Activated T-helper 2 cell treated with anti-CD3 and anti-CD28 coated beads, Interferon-gamma antibody, Interleukin-2, Interleukin-4, amounts not matched to agents 10 μg/mL and 5 μg/mL and 100 μg/mL, durations not matched to agents 14 hours and 24 hours and 36 hours (primary cell): ENCODE data around the gene GRK7. TPM values are rescaled to one million over a fixed set of nuclear protein-coding genes. Genes with fewer than 3 reads are reported as not detected.

Experiments used
- DNase-seq: peaks from one replicate; pipeline ENCODE4 v3.0.0; 2021; ENCODE audit warnings: low spot score
- H3K27ac Mint-ChIP-seq: one replicate; pipeline ENCODE4 v1.8.0; 2021; ENCODE audit warnings: mixed read lengths
- H3K27me3 Mint-ChIP-seq: one replicate; pipeline ENCODE4 v1.8.0; 2021; ENCODE audit warnings: low read depth, mixed read lengths
- H3K36me3 Mint-ChIP-seq: one replicate; pipeline ENCODE4 v1.8.0; 2021; ENCODE audit warnings: low read depth, mixed read lengths
- H3K4me1 Mint-ChIP-seq: one replicate; pipeline ENCODE4 v1.8.0; 2021; ENCODE audit warnings: low read depth, mixed read lengths
- H3K4me3 Mint-ChIP-seq: one replicate; pipeline ENCODE4 v1.8.0; 2021; ENCODE audit warnings: low read depth, mild to moderate bottlenecking, moderate library complexity, mixed read lengths
- H3K9me3 Mint-ChIP-seq: one replicate; pipeline ENCODE4 v1.8.0; 2021; ENCODE audit warnings: mixed read lengths
- intact Hi-C: fragments of 100-400 bp; cut with micrococcal nuclease; formaldehyde crosslinking; loops from one replicate; pipeline ENCODE4 v1.15.1; 2023
- total RNA-seq: library from RNA; stranded (reverse); gene quantifications from 2 replicates; pipeline ENCODE4 v1.2.3, GENCODE V29; 2022

Gene GRK7
- total RNA-seq, 1 donor from 2014 or later = not detected

DNA sequence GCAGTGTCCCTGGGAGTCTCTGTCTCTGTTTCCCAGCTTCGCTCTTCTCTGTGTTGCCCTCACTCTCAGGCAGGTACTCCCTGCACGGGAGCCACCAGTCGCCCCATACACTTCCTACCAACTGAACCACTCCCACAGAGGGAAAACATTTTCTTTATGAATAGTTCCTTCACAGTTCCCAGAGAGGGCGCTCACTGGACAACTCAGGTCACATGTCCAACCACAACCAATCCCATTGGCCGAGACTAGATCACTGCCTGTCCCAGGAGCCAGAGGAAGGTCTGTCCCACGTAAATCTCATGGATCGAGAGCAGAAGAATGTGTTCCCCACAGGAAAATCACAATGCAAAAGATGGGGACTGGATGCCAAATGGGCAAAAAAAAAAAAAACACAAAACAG is 26.1 kb downstream of the GRK7 start:
- Mint-ChIP-seq H3K4me3 (no peak overlapping the region), H3K36me3 (no peaks in the 10 kb centered on the region), H3K27ac (no peak overlapping the region), H3K9me3 (no peaks in the 10 kb centered on the region), H3K27me3 (no peaks in the 10 kb centered on the region), H3K4me1 (peaks cover 6% of the 10 kb centered on the region)
- no peak for DNase-seq
- intact Hi-C loops = no loop called here

DNA sequence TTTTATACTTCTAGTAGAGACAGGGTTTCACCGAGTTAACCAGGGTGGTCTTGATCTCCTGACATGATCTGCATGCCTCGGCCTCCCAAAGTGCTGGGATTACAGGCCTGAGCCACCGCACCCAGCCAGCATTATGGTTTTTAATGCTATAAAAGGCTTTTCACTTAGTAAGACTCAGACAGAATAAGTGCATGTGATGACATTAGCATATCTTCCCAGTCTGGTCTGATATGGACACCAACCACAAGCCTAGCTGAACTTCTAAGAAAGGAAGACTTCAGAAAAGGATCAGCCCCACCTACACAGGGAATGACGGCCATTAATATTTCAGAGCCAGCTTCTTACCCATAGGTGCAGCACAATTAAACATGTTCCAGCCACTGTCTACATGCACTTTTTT is 27.0 kb downstream of the GRK7 start:
- Mint-ChIP-seq H3K4me1 (peaks cover 13% of the 10 kb centered on the region), H3K27me3 (no peaks in the 10 kb centered on the region), H3K36me3 (no peaks in the 10 kb centered on the region), H3K9me3 (no peaks in the 10 kb centered on the region), H3K4me3 (no peak overlapping the region), H3K27ac (no peak overlapping the region)
- no peak for DNase-seq
- intact Hi-C loops = no loop called here

DNA sequence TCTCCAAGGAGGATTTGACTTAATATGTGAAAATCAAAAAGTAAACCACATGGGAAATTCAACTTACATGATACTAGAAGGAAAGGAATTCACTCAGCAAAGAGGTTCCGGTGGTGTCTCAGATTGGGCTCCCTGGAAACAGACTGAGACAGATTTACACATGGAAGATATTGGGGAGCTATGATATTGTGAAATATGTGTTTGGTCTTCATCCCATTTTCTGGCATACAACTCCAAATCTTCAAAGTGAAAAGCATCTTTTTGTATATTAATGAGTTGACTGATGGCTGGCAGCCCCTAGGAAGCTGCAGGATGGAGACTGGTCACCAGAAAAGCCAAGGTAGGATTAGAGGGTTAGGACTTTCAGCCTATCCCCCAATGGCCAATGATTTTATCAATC is 29.3 kb downstream of the GRK7 start:
- intact Hi-C loops = no loop called here
- no peak overlapping the region for H3K27ac Mint-ChIP-seq
- no peak for DNase-seq
- H3K36me3 Mint-ChIP-seq = no peaks in the 10 kb centered on the region
- no peak overlapping the region for H3K4me3 Mint-ChIP-seq
- H3K4me1 Mint-ChIP-seq = peaks cover 33% of the 10 kb centered on the region
- H3K27me3 Mint-ChIP-seq = no peaks in the 10 kb centered on the region
- H3K9me3 Mint-ChIP-seq = no peaks in the 10 kb centered on the region

DNA sequence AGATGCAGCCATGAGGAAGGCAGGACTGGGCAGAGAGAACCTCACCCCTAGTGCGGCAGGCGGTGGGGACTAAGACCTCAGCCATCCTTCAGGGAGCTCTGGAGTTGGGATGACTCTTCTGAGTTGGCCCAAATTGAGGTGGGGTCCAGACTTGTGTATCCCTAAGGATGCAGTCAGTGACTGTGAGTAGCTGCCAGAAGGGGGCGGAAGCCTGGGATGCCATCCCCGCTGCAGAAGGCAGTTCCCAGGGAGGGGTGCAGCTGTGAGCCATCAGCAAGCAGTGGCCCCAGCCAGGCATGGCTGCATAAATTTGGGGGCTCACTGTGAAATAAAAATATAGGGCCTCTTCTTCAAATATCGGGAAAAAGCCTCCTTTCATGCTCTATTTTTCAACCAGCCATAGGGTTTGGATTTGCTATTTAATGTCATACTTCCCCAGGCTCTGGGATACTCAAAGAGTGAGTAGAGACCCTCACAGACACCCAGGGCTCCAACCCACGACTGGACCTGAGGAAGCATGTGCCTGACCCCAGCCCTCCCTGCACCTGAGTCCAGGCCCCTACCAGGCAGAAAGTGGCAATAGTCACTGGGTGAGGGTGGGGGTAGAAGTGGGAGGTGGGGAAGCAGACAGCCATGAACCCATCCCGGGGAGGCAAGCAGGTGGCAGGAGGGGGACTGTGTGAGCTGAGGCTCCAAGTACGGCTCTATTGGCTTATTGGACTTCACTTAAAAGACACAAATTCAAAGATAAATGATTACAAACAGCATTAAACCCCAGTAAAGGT is 30.5 kb downstream of the GRK7 start:
- Mint-ChIP-seq H3K4me1 (peaks cover 43% of the 10 kb centered on the region), H3K27me3 (no peaks in the 10 kb centered on the region), H3K27ac (no peak overlapping the region), H3K36me3 (no peaks in the 10 kb centered on the region), H3K4me3 (no peak overlapping the region), H3K9me3 (no peaks in the 10 kb centered on the region)
- intact Hi-C loops = no loop called here
- no peak for DNase-seq

DNA sequence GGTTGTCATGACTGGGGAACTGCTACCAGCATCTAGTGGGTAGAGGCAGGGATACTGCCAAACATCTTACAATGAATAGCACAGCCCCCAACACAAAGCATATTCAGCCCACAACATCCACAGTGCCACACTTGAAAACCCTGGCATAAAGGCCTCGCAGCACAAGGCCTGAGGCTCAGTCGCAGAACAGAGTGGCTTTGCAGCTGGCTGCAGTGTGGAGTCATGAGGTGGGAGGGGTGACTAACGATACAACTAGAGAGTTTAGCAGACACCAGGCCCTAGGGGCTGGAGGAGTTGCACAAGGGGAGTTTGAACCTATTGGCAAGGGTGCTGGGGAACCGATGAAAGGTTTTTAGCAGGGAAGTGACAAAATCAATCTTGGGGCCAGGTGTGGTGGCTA is 32.1 kb downstream of the GRK7 start:
- Mint-ChIP-seq H3K4me3 (no peak overlapping the region), H3K9me3 (peaks cover under 1% of the 10 kb centered on the region), H3K27me3 (no peaks in the 10 kb centered on the region), H3K27ac (peak overlapping the region; percentile 99), H3K4me1 (peaks cover 44% of the 10 kb centered on the region), H3K36me3 (no peaks in the 10 kb centered on the region)
- no peak for DNase-seq
- intact Hi-C loops = loop anchor here (5.0 kb wide), 1 partner anchor 652 kb away; the partner anchor contains the start of gene XRN1

DNA sequence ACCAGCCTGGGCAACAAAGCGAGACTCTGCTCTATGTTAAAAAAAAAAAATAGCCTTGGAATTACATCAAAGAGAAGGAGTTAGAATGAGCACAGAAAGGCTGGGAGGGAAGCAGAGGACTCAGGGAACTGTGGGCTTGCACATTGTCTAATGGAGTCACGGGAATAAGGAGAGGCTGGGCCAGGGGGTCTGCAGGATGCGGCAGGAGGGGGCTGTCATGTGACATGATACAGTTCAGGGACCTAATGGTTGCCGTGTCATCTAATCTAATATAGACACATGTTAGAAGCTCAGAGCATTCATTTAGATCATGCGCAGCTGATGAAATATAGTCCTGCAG is 32.5 kb downstream of the GRK7 start:
- Mint-ChIP-seq H3K9me3 (peaks cover 5% of the 10 kb centered on the region), H3K27ac (peak overlapping the region; percentile 99), H3K36me3 (no peaks in the 10 kb centered on the region), H3K27me3 (no peaks in the 10 kb centered on the region), H3K4me3 (no peak overlapping the region), H3K4me1 (peaks cover 44% of the 10 kb centered on the region)
- intact Hi-C loops = loop anchor here (1.0 to 5.0 kb wide), 3 partner anchors 57 to 652 kb away; partner anchors contain the start of genes ATP1B3, RNF7 and XRN1
- DNase-seq = no peak

DNA sequence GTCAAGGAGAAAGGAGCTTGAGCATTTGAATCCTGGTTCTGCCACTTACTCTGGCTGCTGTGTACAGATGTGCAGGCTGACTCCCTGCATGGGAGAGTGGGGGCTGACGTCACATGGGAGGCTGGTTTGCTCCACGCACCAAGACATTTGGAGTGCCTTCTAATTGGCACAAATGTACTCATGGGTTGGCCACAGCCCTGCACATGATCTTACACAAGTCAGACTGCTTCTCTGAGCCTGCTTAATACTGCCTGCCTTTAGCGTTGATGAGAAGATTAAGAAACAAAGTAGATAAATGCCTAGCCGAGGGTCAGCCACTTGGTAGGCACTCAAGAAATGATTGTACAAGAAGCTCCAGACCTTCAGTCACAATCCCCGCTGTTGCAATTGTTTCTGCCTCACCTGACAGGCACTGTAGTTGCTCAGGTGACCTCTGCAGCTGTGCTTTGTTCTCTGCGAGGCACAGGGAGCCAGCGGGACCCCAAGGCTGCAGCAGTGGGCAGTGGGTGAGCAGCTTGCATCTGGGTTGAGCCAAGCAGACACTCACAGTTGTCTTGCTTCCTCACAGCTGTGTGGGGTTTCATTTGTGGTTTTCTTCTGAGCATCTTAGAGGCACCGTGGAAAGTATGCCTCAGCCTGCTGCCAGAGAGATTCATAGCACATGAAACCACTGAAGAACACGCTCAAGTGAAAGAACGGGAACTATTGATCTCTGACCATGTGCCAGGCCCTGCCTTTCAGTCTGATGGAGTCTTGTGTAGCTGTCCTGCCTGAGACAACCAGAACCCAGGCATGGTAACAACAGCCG is 33.1 kb downstream of the GRK7 start:
- Mint-ChIP-seq H3K4me3 (peak overlapping the region; percentile 81), H3K27me3 (no peaks in the 10 kb centered on the region), H3K9me3 (peaks cover 6% of the 10 kb centered on the region), H3K36me3 (no peaks in the 10 kb centered on the region), H3K27ac (peak overlapping the region; percentile 99), H3K4me1 (peaks cover 44% of the 10 kb centered on the region)
- peak; percentile 74 for DNase-seq
- intact Hi-C loops = loop anchor here (1.0 to 5.0 kb wide), 3 partner anchors 58 to 651 kb away; partner anchors contain the start of genes ATP1B3, RNF7 and XRN1

DNA sequence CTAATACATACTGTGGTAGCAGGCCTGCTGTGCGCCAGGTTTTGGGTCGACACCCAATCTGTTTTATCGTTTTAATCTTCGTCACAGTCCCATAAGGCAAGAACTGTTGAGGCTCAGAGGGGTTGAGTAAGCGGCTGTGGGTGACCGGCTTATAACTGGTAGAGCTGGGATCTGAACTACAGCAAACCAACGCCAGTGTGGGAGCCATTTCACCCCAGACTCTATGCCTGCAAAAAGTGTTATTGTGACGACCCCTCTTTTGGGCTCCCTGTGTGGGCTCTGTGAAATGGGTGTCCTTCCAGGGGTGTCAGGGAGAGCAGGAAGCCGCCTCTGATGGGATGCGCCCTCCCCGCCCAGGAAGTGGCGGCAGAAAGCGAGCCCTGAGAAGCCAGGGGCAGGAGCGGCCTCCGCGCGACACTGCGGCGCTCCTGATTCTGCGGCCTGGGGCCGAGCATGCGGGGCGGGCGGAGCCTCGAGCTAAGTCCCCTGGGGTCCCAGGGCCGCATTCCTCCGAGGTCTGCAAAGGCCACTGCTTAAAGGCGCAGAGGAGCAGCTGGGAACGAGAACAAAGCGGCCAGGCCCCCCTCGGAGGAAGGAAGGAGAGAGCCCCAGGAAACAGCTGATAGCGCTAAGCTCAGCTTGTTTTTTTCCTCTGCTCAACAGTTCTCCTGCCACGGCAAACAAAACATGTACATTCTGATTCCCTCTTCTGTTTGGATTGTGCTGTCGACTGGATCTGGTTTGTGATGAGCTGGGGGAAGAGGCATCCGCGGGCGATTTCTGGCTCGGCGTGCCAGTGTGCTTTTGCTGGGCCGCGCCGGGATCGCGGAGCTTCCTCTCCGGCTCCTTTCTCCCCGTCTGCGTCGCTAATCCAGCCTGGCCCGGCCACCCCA is 33.9 kb downstream of the GRK7 start:
- peak overlapping the region; percentile 81 for H3K4me3 Mint-ChIP-seq
- H3K4me1 Mint-ChIP-seq = peaks cover 44% of the 10 kb centered on the region
- peaks cover 6% of the 10 kb centered on the region for H3K9me3 Mint-ChIP-seq
- H3K27ac Mint-ChIP-seq = peak overlapping the region; percentile 99
- H3K27me3 Mint-ChIP-seq = peaks cover 4% of the 10 kb centered on the region
- DNase-seq = peak; percentile 35
- no peaks in the 10 kb centered on the region for H3K36me3 Mint-ChIP-seq
- intact Hi-C loops = loop anchor here (1.0 to 5.0 kb wide), 3 partner anchors 59 to 650 kb away; partner anchors contain the start of genes ATP1B3, RNF7 and XRN1

DNA sequence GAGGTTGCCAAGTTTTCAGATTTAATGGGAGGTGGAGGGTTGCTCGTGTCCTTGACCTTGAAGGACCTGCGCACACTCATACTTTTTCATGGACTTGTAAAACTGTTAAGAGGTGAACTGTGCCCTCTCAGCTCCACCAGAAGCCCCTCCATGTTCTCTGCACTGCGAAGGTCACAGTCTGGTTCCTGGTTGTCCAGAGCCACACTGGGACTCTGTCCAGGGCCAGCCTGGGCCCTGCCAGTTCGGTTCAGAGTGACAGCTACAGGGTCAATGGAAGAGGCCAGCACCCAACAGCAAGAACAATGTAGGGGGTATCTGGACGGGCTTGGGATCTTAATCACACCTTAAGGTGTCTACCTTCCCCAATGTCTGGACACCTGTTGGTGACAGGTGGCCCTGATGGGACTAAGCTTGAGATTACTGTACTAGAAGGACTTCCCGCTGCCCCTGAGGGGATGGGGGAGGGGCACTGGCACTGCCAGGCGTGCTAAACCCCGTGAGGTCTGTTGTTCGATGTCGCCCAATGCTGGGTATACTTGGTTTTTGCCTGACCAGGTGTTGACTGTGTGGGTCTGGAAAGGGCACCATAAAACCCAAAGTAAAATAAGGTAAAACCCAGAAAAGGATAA is 34.7 kb downstream of the GRK7 start:
- intact Hi-C loops = loop anchor here (5.0 kb wide), 1 partner anchor 649 kb away; the partner anchor contains the start of gene XRN1
- Mint-ChIP-seq H3K27me3 (peaks cover 6% of the 10 kb centered on the region), H3K36me3 (no peaks in the 10 kb centered on the region), H3K9me3 (peaks cover 6% of the 10 kb centered on the region), H3K4me3 (peak overlapping the region; percentile 81), H3K4me1 (peaks cover 44% of the 10 kb centered on the region), H3K27ac (peak overlapping the region; percentile 99)
- DNase-seq = no peak

DNA sequence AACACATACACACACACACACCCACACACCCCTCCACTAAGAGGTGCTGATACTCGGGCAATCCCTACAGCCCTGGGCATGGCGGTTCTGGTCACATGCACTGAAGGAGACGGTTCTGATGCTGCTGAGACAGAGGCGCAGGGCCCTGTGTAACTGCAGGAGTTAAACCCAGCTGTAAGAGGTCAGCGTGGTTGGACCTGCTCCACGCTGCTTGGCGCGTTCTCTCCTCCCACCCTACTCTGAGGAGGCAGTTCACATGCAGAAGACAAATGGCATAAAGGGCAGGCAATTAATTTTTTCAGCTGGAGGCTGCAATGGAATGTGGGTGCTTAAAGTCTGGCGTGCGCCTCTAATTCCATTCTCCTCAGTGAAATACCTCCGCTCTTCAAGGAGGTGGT is 35.2 kb downstream of the GRK7 start:
- peak overlapping the region; percentile 99 for H3K27ac Mint-ChIP-seq
- peaks cover 6% of the 10 kb centered on the region for H3K9me3 Mint-ChIP-seq
- peaks cover 44% of the 10 kb centered on the region for H3K4me1 Mint-ChIP-seq
- no peak overlapping the region for H3K4me3 Mint-ChIP-seq
- intact Hi-C loops = loop anchor here (5.0 kb wide), 1 partner anchor 649 kb away; the partner anchor contains the start of gene XRN1
- DNase-seq = no peak
- H3K36me3 Mint-ChIP-seq = no peaks in the 10 kb centered on the region
- peaks cover 6% of the 10 kb centered on the region for H3K27me3 Mint-ChIP-seq

DNA sequence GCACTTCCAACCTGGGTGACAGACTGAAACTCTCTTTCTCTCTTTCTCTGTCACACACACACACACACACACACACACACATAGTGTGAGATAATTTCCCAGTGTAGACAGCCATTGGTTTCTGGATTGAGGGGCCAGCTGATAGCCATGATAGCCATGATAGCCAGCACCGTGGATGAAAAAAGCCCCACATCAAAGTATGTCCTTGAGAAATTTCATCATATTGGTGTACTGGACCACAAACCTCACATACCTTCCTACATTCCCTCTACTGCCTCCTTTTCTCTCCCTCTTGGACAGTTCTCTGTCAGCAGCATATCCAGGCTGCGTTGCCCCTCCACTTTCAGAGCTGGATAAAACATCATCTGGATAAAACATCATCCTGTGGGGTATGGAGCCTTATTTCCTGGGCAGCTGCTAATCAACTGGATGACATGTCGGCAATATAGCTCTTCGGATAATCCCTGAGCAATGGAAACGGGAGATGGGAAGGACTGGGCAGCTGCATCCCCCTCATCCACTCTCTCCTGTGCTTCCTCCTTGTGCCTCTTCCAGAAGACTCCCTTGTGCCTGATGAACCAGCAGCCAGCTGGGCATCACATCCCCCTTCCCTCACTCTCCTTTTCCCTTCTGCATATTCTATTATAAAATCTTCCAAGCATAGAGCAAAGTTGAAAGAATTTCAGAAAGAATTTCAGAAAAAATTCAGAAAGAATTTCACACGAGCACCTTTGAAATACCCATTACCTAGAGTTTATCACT is 39.3 kb downstream of the GRK7 start:
- no peak overlapping the region for H3K4me3 Mint-ChIP-seq
- no peak for DNase-seq
- H3K27me3 Mint-ChIP-seq = peaks cover 6% of the 10 kb centered on the region
- intact Hi-C loops = no loop called here
- H3K9me3 Mint-ChIP-seq = peaks cover 6% of the 10 kb centered on the region
- H3K4me1 Mint-ChIP-seq = peaks cover 15% of the 10 kb centered on the region
- H3K36me3 Mint-ChIP-seq = no peaks in the 10 kb centered on the region
- H3K27ac Mint-ChIP-seq = no peak overlapping the region
